Stimulated activated naive CD8-positive, alpha-beta T cell treated with anti-CD3 and anti-CD28 coated beads, Interleukin-15, amount 100 ng/mL, for 72 hours (primary cell): Measurements from ENCODE around the gene NBPF9.
"Not testable (repeated sequence)": the region's sequence is repeated elsewhere in the genome, so short reads cannot be mapped to it uniquely, and the experiment has no call there.

ENCODE experiments used
- ATAC-seq: fragments of 150-1000 bp; cut with Tn5 transposase; 2 replicates; pipeline ENCODE4 v1.10.0; 2021; ENCODE audit warnings: mild to moderate bottlenecking, moderate library complexity
- DNase-seq, 2 donors: peaks; one replicate each; pipeline ENCODE4 v3.0.0; 2021 to 2022
- H3K27ac Mint-ChIP-seq, 2 donors: one replicate each; pipeline ENCODE4 v1.8.0; 2022; ENCODE audit warnings: mild to moderate bottlenecking in 2 of 2, mixed read lengths in 2 of 2, moderate library complexity in 2 of 2
- H3K27me3 Mint-ChIP-seq: one replicate; pipeline ENCODE4 v1.8.0; 2022; ENCODE audit warnings: mixed read lengths
- H3K4me1 Mint-ChIP-seq: one replicate; pipeline ENCODE4 v1.8.0; 2022; ENCODE audit warnings: mild to moderate bottlenecking, mixed read lengths
- H3K4me3 Mint-ChIP-seq, 2 donors: one replicate each; pipeline ENCODE4 v1.8.0; 2022; ENCODE audit warnings: mild to moderate bottlenecking in 2 of 2, mixed read lengths in 2 of 2, moderate library complexity in 1 of 2
- H3K9me3 Mint-ChIP-seq, 2 donors: one replicate each; pipeline ENCODE4 v1.8.0; 2022; ENCODE audit warnings: mixed read lengths in 2 of 2

The NBPF9 gene

GRCh38 chr1:149103109-149104081, at the start of gene NBPF9:
NBPF9 (minus strand) TSS chr1:149103551; CDS start chr1:149082139, 21,412 bp downstream.
- H3K9me3 Mint-ChIP-seq, H3K4me1 Mint-ChIP-seq, H3K27me3 Mint-ChIP-seq: not testable (repeated sequence)
- peak; percentile 95 for ATAC-seq
- Mint-ChIP-seq H3K4me3 (peak within 1 kb of the TSS; percentile 96 to 97), H3K27ac (peak within 1 kb of the TSS; percentile 91 to 99)
- DNase-seq = peak; percentile 39 to 53

- not testable (repeated sequence) for ATAC-seq, H3K27ac Mint-ChIP-seq, H3K4me3 Mint-ChIP-seq, DNase-seq, H3K4me1 Mint-ChIP-seq, H3K27me3 Mint-ChIP-seq, H3K9me3 Mint-ChIP-seq
Measured at GRCh38 chr1:149149909-149150308, 46.6 kb upstream of the NBPF9 start.

GRCh38 chr1:149137585-149137984, 34.2 kb upstream of the NBPF9 start:
- not testable (repeated sequence) for H3K4me3 Mint-ChIP-seq, DNase-seq, H3K27ac Mint-ChIP-seq, ATAC-seq, H3K4me1 Mint-ChIP-seq, H3K27me3 Mint-ChIP-seq, H3K9me3 Mint-ChIP-seq

- H3K4me1 Mint-ChIP-seq, H3K4me3 Mint-ChIP-seq, H3K27me3 Mint-ChIP-seq, H3K9me3 Mint-ChIP-seq, DNase-seq, H3K27ac Mint-ChIP-seq, ATAC-seq: not testable (repeated sequence)
Measured at GRCh38 chr1:149130938-149131337, 27.6 kb upstream of the NBPF9 start.

- not testable (repeated sequence) for DNase-seq, ATAC-seq, H3K27me3 Mint-ChIP-seq, H3K4me1 Mint-ChIP-seq, H3K27ac Mint-ChIP-seq, H3K9me3 Mint-ChIP-seq, H3K4me3 Mint-ChIP-seq
Measured at GRCh38 chr1:149129245-149129644, 25.9 kb upstream of the NBPF9 start.

GRCh38 chr1:149126555-149127145, 23.3 kb upstream of the NBPF9 start:
- DNase-seq = not testable (repeated sequence)

GRCh38 chr1:149123948-149124926, 20.9 kb upstream of the NBPF9 start:
- ATAC-seq, H3K9me3 Mint-ChIP-seq, DNase-seq, H3K4me1 Mint-ChIP-seq, H3K4me3 Mint-ChIP-seq, H3K27ac Mint-ChIP-seq, H3K27me3 Mint-ChIP-seq: not testable (repeated sequence)

More at GRCh38 chr1:149126555-149127145, 23.3 kb upstream of the NBPF9 start:
- H3K27ac Mint-ChIP-seq, H3K9me3 Mint-ChIP-seq, H3K4me3 Mint-ChIP-seq, H3K4me1 Mint-ChIP-seq, H3K27me3 Mint-ChIP-seq, ATAC-seq: not testable (repeated sequence)

- not testable (repeated sequence) for H3K27me3 Mint-ChIP-seq, DNase-seq, ATAC-seq, H3K27ac Mint-ChIP-seq, H3K9me3 Mint-ChIP-seq, H3K4me3 Mint-ChIP-seq, H3K4me1 Mint-ChIP-seq
Measured at GRCh38 chr1:149112828-149113227, 9.5 kb upstream of the NBPF9 start.

GRCh38 chr1:149110343-149110742, 7.0 kb upstream of the NBPF9 start:
- H3K27ac Mint-ChIP-seq, DNase-seq, H3K27me3 Mint-ChIP-seq, H3K9me3 Mint-ChIP-seq, ATAC-seq, H3K4me3 Mint-ChIP-seq, H3K4me1 Mint-ChIP-seq: not testable (repeated sequence)

- H3K9me3 Mint-ChIP-seq, H3K27ac Mint-ChIP-seq, H3K27me3 Mint-ChIP-seq, H3K4me1 Mint-ChIP-seq: not testable (repeated sequence)
- ATAC-seq (peak; percentile 79), DNase-seq (peak; percentile 14 to 52)
- peak overlapping the region in 1 of 2 donors; percentile 44 for H3K4me3 Mint-ChIP-seq
Measured at GRCh38 chr1:149102574-149102973, 777 bp downstream of the NBPF9 start.

- not testable (repeated sequence) for H3K4me3 Mint-ChIP-seq, H3K9me3 Mint-ChIP-seq, ATAC-seq, H3K4me1 Mint-ChIP-seq, H3K27me3 Mint-ChIP-seq, H3K27ac Mint-ChIP-seq, DNase-seq
Measured at GRCh38 chr1:149098276-149098675, 5.1 kb downstream of the NBPF9 start.

- H3K4me1 Mint-ChIP-seq, H3K4me3 Mint-ChIP-seq, ATAC-seq, H3K27ac Mint-ChIP-seq, H3K27me3 Mint-ChIP-seq, H3K9me3 Mint-ChIP-seq, DNase-seq: not testable (repeated sequence)
Measured at GRCh38 chr1:149093155-149093554, 10.2 kb downstream of the NBPF9 start.

- H3K4me1 Mint-ChIP-seq, H3K27me3 Mint-ChIP-seq, DNase-seq, H3K9me3 Mint-ChIP-seq, H3K4me3 Mint-ChIP-seq, ATAC-seq, H3K27ac Mint-ChIP-seq: not testable (repeated sequence)
Measured at GRCh38 chr1:149075505-149076127, 27.7 kb downstream of the NBPF9 start.

- not testable (repeated sequence) for H3K9me3 Mint-ChIP-seq, ATAC-seq, H3K4me1 Mint-ChIP-seq, H3K27me3 Mint-ChIP-seq, DNase-seq, H3K4me3 Mint-ChIP-seq
- peak overlapping the region in 1 of 2 donors; percentile 69 for H3K27ac Mint-ChIP-seq
Measured at GRCh38 chr1:149064611-149065010, 38.7 kb downstream of the NBPF9 start.

GRCh38 chr1:149043056-149043455, 60.3 kb downstream of the NBPF9 start:
- DNase-seq, ATAC-seq, H3K4me1 Mint-ChIP-seq, H3K27me3 Mint-ChIP-seq, H3K9me3 Mint-ChIP-seq, H3K4me3 Mint-ChIP-seq, H3K27ac Mint-ChIP-seq: not testable (repeated sequence)
